ENCODE results near the gene CRB1. TPM values are rescaled to one million over a fixed set of nuclear protein-coding genes. Genes with fewer than 3 reads are reported as not detected.

Gene CRB1
- total RNA-seq, result under 1 TPM in 2 of 4 donors, not detected in 2; 0.05 to 0.26 TPM

DNA sequence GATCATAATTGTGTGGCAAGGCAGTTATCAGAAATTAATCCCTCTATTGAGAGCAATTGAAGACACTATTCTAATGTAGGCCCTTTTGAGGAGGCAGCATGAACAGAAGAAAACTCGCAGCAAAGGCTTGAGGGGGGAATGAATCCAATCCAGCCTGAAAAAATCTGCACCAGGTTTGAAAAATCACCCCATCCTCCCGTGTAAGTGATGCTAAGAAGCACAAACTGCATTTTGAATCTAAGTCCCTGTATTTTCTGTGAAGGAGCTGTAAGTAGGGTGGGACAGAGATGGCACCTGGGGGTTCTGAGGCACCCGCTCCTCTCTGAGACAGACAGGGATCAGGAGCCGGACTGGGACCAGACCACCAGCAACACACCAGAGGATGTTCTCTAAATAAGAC is at the start of gene CRB1:
CRB1 (plus strand) TSS at position 241 of the 400 bp plus-strand sequence. CDS start 161 bp downstream, outside the sequence.
- DNase-seq (ENCODE audit: low spot score in 2 of 2), result no peak
- intact Hi-C loops (cut with DNase I; ENCODE audit: low total_unique reads), result no loop called here
- WGBS, 2 donors, result 45 to 55% methylated on average over 4 of the region's 4 CpGs
- TF ChIP-seq POLR2A (IDR thresholded peaks at IDR 0.05) (no peak), CTCF (IDR thresholded peaks at IDR 0.05) (no peak)
- no peak within 1 kb of the TSS for H3K4me3 ChIP-seq (ENCODE audit: low read depth, poor library complexity, severe bottlenecking)

GRCh38 chr1:197218857-197219256 is 49.2 kb upstream of the CRB1 start:
- intact Hi-C loops (cut with DNase I; ENCODE audit: low total_unique reads), result no loop called here
- DNase-seq (ENCODE audit: low spot score in 2 of 2), result no peak
- H3K4me3 ChIP-seq (ENCODE audit: low read depth, poor library complexity, severe bottlenecking), result no peak overlapping the region
- TF ChIP-seq POLR2A (IDR thresholded peaks at IDR 0.05) (no peak), CTCF (IDR thresholded peaks at IDR 0.05) (no peak)

DNA sequence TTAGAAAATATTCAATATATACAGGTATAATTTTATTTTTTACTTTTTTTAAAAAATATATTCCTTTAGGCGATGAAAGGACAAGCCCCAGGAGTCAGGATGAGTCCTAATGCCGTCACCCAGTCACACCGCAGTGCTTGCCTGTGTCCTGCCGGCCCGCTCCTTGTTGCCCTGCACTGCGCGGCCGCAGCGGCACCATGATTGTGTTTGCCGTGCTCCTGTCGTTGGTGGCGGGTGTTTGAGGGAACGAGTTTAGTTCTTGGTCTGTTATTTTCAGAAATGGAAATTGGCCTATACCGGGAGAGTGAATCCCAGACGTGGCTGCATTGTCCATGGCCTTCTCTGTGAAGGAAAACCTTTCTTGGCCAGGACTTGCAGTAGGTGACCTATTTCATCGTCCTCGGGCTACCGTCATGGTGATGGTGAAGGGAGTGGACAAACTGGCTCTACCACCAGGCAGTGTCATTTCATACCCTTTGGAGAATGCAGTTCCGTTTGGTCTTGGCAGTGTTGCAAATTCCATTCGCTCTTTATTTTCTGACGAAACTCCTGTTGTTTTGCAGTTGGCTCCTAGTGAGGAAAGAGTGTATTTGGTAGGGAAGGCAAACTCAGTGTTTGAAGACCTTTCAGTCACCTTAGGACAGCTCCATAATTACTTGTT is 45.9 kb upstream of the CRB1 start:
- DNase-seq (ENCODE audit: low spot score in 2 of 2), result no peak
- TF ChIP-seq CTCF (IDR thresholded peaks at IDR 0.05) (no peak), POLR2A (IDR thresholded peaks at IDR 0.05) (no peak)
- intact Hi-C loops (cut with DNase I; ENCODE audit: low total_unique reads), result no loop called here
- WGBS, 2 donors, result 81 to 87% methylated on average over 21 of the region's 21 CpGs
- H3K4me3 ChIP-seq (ENCODE audit: low read depth, poor library complexity, severe bottlenecking), result no peak overlapping the region

- DNase-seq (ENCODE audit: low spot score in 2 of 2), result no peak
- intact Hi-C loops (cut with DNase I; ENCODE audit: low total_unique reads), result no loop called here
- TF ChIP-seq POLR2A (IDR thresholded peaks at IDR 0.05) (no peak), CTCF (IDR thresholded peaks at IDR 0.05) (no peak)
- 97 to 100% methylated on average over 2 of the region's 2 CpGs for WGBS, 2 donors
- no peak overlapping the region for H3K4me3 ChIP-seq (ENCODE audit: low read depth, poor library complexity, severe bottlenecking)
Measured at GRCh38 chr1:197222780-197223179, 45.3 kb upstream of the CRB1 start.

- DNase-seq (ENCODE audit: low spot score in 2 of 2), result no peak
- H3K4me3 ChIP-seq (ENCODE audit: low read depth, poor library complexity, severe bottlenecking), result no peak overlapping the region
- no peak for TF ChIP-seq POLR2A (IDR thresholded peaks at IDR 0.05)
- TF ChIP-seq CTCF (IDR thresholded peaks at IDR 0.05), result no peak
Measured at GRCh38 chr1:197224160-197224559, 43.9 kb upstream of the CRB1 start.

GRCh38 chr1:197225611-197226010 is 42.4 kb upstream of the CRB1 start:
- no peak for DNase-seq (ENCODE audit: low spot score in 2 of 2)
- no peak overlapping the region for H3K4me3 ChIP-seq (ENCODE audit: low read depth, poor library complexity, severe bottlenecking)
- TF ChIP-seq POLR2A (IDR thresholded peaks at IDR 0.05) (no peak), CTCF (IDR thresholded peaks at IDR 0.05) (no peak)
- WGBS, 2 donors, result 80 to 82% methylated on average over 5 of the region's 5 CpGs
- intact Hi-C loops (cut with DNase I; ENCODE audit: low total_unique reads), result no loop called here

More at GRCh38 chr1:197224160-197224559, 43.9 kb upstream of the CRB1 start:
- intact Hi-C loops (cut with DNase I; ENCODE audit: low total_unique reads), result no loop called here
- 61 to 65% methylated on average over 1 of the region's 1 CpG for WGBS, 2 donors
